GM06990 (cell line): Measurements from ENCODE around the gene ERCC6L.

Experiments used
- DNase-seq: peaks from one replicate; pipeline ENCODE4 v3.0.0-alpha.2; 2011; ENCODE audit not compliant: insufficient read length; ENCODE audit errors: extremely low read depth
- H3K27me3 ChIP-seq: replicated peaks from 2 replicates; pipeline ENCODE4 v1.6.0; 2011; ENCODE audit warnings: low read length; ENCODE audit not compliant: control insufficient read depth, insufficient read depth
- H3K36me3 ChIP-seq: 2 replicates; pipeline ENCODE4 v1.5.1; 2011; ENCODE audit warnings: low read length; ENCODE audit not compliant: control insufficient read depth, insufficient read depth
- H3K4me3 ChIP-seq: replicated peaks from 2 replicates; pipeline ENCODE4 v1.5.1; 2011; ENCODE audit warnings: low read depth, mild to moderate bottlenecking, control low read depth, low read length
- TF ChIP-seq, protein P1 (sequence below): IDR thresholded peaks from 2 replicates; pipeline ENCODE4 v1.5.1; 2011; ENCODE audit warnings: low read length, control low read depth, mild to moderate bottlenecking, inconsistent platforms; ENCODE audit not compliant: insufficient read depth, poor library complexity, severe bottlenecking

The ERCC6L gene

DNA sequence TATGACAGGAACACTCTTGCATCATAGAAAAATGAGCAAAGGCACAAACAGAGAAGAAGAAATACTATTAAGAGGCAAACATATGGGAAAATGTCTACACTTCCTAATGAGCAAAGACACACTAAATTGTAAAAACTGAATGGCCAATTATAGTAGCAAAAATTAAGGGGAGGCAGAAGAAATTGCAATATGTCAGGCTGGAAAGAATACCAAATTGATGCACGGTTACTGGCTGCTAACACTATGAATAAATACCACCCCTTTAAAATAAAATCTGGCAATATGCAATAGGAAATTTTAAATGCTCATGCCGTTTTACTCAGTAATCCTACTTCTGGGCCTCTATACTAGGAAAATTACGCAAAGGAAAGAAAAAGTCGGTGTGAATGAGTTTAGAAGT is 73.3 kb downstream of the ERCC6L start:
- TF ChIP-seq, protein P1, sequence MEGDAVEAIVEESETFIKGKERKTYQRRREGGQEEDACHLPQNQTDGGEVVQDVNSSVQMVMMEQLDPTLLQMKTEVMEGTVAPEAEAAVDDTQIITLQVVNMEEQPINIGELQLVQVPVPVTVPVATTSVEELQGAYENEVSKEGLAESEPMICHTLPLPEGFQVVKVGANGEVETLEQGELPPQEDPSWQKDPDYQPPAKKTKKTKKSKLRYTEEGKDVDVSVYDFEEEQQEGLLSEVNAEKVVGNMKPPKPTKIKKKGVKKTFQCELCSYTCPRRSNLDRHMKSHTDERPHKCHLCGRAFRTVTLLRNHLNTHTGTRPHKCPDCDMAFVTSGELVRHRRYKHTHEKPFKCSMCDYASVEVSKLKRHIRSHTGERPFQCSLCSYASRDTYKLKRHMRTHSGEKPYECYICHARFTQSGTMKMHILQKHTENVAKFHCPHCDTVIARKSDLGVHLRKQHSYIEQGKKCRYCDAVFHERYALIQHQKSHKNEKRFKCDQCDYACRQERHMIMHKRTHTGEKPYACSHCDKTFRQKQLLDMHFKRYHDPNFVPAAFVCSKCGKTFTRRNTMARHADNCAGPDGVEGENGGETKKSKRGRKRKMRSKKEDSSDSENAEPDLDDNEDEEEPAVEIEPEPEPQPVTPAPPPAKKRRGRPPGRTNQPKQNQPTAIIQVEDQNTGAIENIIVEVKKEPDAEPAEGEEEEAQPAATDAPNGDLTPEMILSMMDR, result no peak
- no peak overlapping the region for H3K4me3 ChIP-seq
- no peaks in the 10 kb centered on the region for H3K27me3 ChIP-seq
- H3K36me3 ChIP-seq, result no peaks in the 10 kb centered on the region
- DNase-seq, result no peak

DNA sequence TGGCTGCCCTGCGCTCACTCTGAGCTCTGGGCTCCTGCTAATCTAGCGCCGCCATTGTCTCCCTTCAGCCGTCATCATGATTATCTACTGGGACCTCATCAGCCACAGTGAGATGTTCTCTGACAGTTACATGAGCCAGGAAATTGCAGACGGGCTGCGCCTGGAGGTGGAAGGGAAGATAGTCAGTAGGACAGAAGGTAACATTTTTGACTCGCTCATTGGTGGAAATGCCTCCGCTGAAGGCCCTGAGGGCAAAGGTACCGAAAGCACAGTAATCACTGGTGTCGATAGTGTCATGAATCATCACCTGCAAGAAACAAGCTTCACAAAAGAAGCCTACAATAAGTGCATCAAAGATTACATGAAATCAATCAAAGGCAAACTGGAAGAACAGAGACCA is 79.1 kb downstream of the ERCC6L start:
- no peak for DNase-seq
- Histone ChIP-seq H3K36me3 (no peaks in the 10 kb centered on the region), H3K27me3 (no peaks in the 10 kb centered on the region), H3K4me3 (no peak overlapping the region)
- TF ChIP-seq, protein P1, result no peak

DNA sequence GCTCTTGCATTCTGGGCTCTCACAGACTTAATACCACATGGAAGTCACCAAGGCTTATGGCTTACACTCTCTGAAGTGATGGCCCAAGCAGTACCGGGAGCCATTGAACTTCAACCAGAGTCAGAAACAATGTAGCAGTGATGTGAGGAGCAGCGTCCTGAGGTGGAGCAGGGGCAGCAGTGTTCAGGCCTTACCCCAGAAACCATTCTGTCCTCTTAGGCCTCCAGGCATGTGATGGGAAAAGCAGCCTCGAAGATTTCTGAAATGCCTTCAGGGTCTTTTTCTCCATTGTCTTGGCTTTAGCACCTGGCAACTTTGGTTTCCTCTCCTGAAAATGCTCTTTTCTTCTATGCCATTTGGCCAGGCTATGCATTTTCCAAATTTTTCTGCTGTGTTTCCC is 80.1 kb downstream of the ERCC6L start:
- TF ChIP-seq, protein P1, result no peak
- H3K36me3 ChIP-seq, result no peaks in the 10 kb centered on the region
- H3K27me3 ChIP-seq, result no peaks in the 10 kb centered on the region
- no peak overlapping the region for H3K4me3 ChIP-seq
- no peak for DNase-seq
